ENCODE data around the gene PIH1D2.
"Not testable (repeated sequence)": the region's sequence is repeated elsewhere in the genome, so short reads cannot be mapped to it uniquely, and the experiment has no call there.

- TF ChIP-seq CTCF (IDR thresholded peaks at IDR 0.05 in 8 of 11, conservative IDR thresholded peaks at IDR 0.05 in 3 of 11); POLR2A (IDR thresholded peaks at IDR 0.05); POLR2AphosphoS5 (IDR thresholded peaks at IDR 0.05): not testable (repeated sequence)
Observed at GRCh38 chr11:112026784-112027410, 46.9 kb downstream of the PIH1D2 start.

Measured in spleen (tissue), 7 donors.